Trophoblast cell (in vitro differentiated cells and primary cell): ENCODE measurements around the gene TSKU.

Source experiments
- DNase-seq, 2 donors: peaks; one replicate each; pipeline ENCODE4 v3.0.0-alpha.2; 2016
- H2AFZ ChIP-seq: 2 replicates; pipeline ENCODE4 v1.6.1; 2013; ENCODE audit warnings: low read length, moderate library complexity, mild to moderate bottlenecking; ENCODE audit not compliant: insufficient read depth, poor library complexity
- H2AK5ac ChIP-seq: 2 replicates; pipeline ENCODE4 v1.6.1; 2013; ENCODE audit warnings: mild to moderate bottlenecking, low read length
- H2BK120ac ChIP-seq: 2 replicates; pipeline ENCODE4 v1.6.1; 2013; ENCODE audit warnings: low read length, mild to moderate bottlenecking, moderate library complexity; ENCODE audit not compliant: insufficient read depth, poor library complexity
- H2BK12ac ChIP-seq: 2 replicates; pipeline ENCODE4 v1.6.1; 2013; ENCODE audit warnings: mild to moderate bottlenecking, low read length, moderate library complexity
- H2BK5ac ChIP-seq: 2 replicates; pipeline ENCODE4 v1.6.1; 2013; ENCODE audit warnings: low read length, low read depth, moderate library complexity, mild to moderate bottlenecking; ENCODE audit not compliant: poor library complexity
- H3K14ac ChIP-seq: 2 replicates; pipeline ENCODE4 v1.6.1; 2013; ENCODE audit warnings: mild to moderate bottlenecking, low read length
- H3K18ac ChIP-seq: 2 replicates; pipeline ENCODE4 v1.6.1; 2013; ENCODE audit warnings: mild to moderate bottlenecking, low read length
- H3K23ac ChIP-seq: 2 replicates; pipeline ENCODE4 v1.6.1; 2013; ENCODE audit warnings: low read length
- H3K27ac ChIP-seq: 2 replicates; pipeline ENCODE4 v1.5.1; 2013; ENCODE audit warnings: low read depth, mild to moderate bottlenecking, inconsistent platforms, low read length, moderate library complexity
- H3K27me3 ChIP-seq: 2 replicates; pipeline ENCODE4 v1.6.1; 2013; ENCODE audit warnings: inconsistent platforms, mild to moderate bottlenecking, low read length, moderate library complexity; ENCODE audit not compliant: insufficient read depth
- H3K36me3 ChIP-seq, 2 experiments: 1 replicate in 1 of 2; 2 replicates in 1 of 2; pipeline ENCODE4 v1.6.1; 2013; ENCODE audit warnings: low read length in 2 of 2, mild to moderate bottlenecking in 2 of 2, moderate library complexity in 1 of 2; ENCODE audit not compliant: insufficient read depth in 2 of 2, control insufficient read depth in 1 of 2
- H3K4ac ChIP-seq: 2 replicates; pipeline ENCODE4 v1.6.1; 2013; ENCODE audit warnings: low read depth, mild to moderate bottlenecking, low read length, moderate library complexity
- H3K4me1 ChIP-seq, 2 experiments: 1 replicate in 1 of 2; 2 replicates in 1 of 2; pipeline ENCODE4 v1.6.1; 2013; ENCODE audit warnings: low read length in 2 of 2, mild to moderate bottlenecking in 2 of 2, moderate library complexity in 1 of 2; ENCODE audit not compliant: insufficient read depth in 2 of 2, control insufficient read depth in 1 of 2
- H3K4me2 ChIP-seq: 2 replicates; pipeline ENCODE4 v1.6.1; 2013; ENCODE audit warnings: inconsistent platforms, mild to moderate bottlenecking, low read length, moderate library complexity
- H3K4me3 ChIP-seq: 2 replicates; pipeline ENCODE4 v1.5.1; 2013; ENCODE audit warnings: mild to moderate bottlenecking, low read depth, low read length, inconsistent platforms
- H3K79me1 ChIP-seq: one replicate; pipeline ENCODE4 v1.6.1; 2013; ENCODE audit warnings: low read length
- H3K79me2 ChIP-seq: 2 replicates; pipeline ENCODE4 v1.6.1; 2013; ENCODE audit warnings: low read length, mild to moderate bottlenecking; ENCODE audit not compliant: control insufficient read depth, insufficient read depth, poor library complexity
- H3K9ac ChIP-seq: 2 replicates; pipeline ENCODE4 v1.6.1; 2013; ENCODE audit warnings: mild to moderate bottlenecking, low read length
- H3K9me3 ChIP-seq: 2 replicates; pipeline ENCODE4 v1.6.1; 2013; ENCODE audit warnings: low read depth, mild to moderate bottlenecking, control low read depth, inconsistent platforms, low read length; ENCODE audit not compliant: insufficient read depth
- H4K12ac ChIP-seq: 2 replicates; pipeline ENCODE4 v1.6.1; 2013; ENCODE audit warnings: low read depth, mild to moderate bottlenecking, low read length, moderate library complexity
- H4K8ac ChIP-seq: 2 replicates; pipeline ENCODE4 v1.6.1; 2013; ENCODE audit warnings: low read depth, mild to moderate bottlenecking, low read length, moderate library complexity
- H4K91ac ChIP-seq: one replicate; pipeline ENCODE4 v1.6.1; 2013; ENCODE audit warnings: low read depth, mild to moderate bottlenecking, low read length, moderate library complexity
- WGBS: extraction: QIAGEN DNeasy Blood & Tissue Kit; methylation state at CpG from one replicate; pipeline ENCODE4 v1.1.7; 2013; ENCODE audit warnings: missing lambda C conversion rate; ENCODE audit not compliant: insufficient read length, insufficient coverage; ENCODE audit errors: extremely low coverage; 5-methylcytosine and 5-hydroxymethylcytosine counted together

The TSKU gene

DNA sequence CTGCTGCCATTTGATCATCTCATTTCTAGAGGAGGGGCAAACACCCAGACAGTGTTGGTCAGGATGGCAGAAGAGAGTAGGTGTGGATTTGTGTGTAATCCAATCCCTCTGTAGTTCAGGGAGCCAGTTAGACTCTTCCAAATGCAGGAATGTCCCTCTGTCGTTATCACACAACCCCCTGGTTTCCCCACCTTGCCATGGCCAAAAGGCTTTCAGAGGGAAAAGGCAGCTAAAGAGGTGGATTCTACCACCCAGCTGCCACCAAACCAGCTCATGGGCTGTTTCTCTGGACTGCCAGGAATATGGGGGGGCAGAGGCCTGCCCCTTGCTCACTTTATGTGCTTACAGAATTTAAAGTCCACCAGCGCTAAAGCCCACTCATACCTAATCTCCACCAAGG, 18.1 kb downstream of the TSKU start:
- Histone ChIP-seq H4K91ac (no peak overlapping the region), H2BK12ac (no peak overlapping the region), H3K4ac (no peak overlapping the region), H3K36me3 (peaks cover 14 to 20% of the 10 kb centered on the region in 2 experiments), H3K4me3 (no peak overlapping the region), H3K18ac (no peak overlapping the region), H2AFZ (no peak overlapping the region), H2BK5ac (no peak overlapping the region), H3K4me1 (peaks cover 6 to 13% of the 10 kb centered on the region in 2 experiments), H4K8ac (no peak overlapping the region), H3K27ac (no peak overlapping the region), H2AK5ac (no peak overlapping the region), H3K27me3 (no peaks in the 10 kb centered on the region), H4K12ac (no peak overlapping the region), H3K14ac (no peak overlapping the region), H3K9me3 (no peaks in the 10 kb centered on the region), H3K79me2 (no peaks in the 10 kb centered on the region), H3K9ac (no peak overlapping the region), H3K4me2 (no peak overlapping the region), H3K23ac (no peak overlapping the region), H2BK120ac (no peak overlapping the region), H3K79me1 (no peaks in the 10 kb centered on the region)
- no peak for DNase-seq
- WGBS = no CpG with 5 or more reads among the region's 2 CpGs

DNA sequence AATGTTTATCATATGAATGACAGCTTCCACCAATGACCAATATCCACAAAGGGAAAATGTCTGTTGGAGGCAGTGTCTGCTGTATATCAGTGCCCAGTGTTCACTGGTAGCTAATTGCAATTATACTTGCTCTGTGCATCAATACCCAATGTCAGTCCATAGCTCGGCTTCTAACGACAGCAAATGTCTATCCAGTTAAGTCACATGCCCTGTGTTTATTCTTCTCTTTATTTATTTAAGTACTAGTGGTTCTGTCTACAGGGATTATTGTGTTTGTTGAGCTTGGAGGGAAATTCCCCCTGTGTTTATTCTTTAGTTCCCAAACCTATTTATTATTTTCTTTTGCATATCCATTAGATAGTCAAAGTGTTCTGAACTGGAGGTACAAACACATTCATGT, 18.6 kb downstream of the TSKU start:
- H3K79me1 ChIP-seq = no peaks in the 10 kb centered on the region
- no peak overlapping the region for H3K9ac ChIP-seq
- WGBS = no CpG with 5 or more reads among the region's 2 CpGs
- H2BK12ac ChIP-seq = no peak overlapping the region
- no peak overlapping the region for H3K4me2 ChIP-seq
- H4K91ac ChIP-seq = no peak overlapping the region
- H4K12ac ChIP-seq = no peak overlapping the region
- no peak overlapping the region for H3K23ac ChIP-seq
- H2AFZ ChIP-seq = no peak overlapping the region
- H2AK5ac ChIP-seq = no peak overlapping the region
- H2BK5ac ChIP-seq = no peak overlapping the region
- DNase-seq = no peak
- no peak overlapping the region for H3K14ac ChIP-seq
- no peak overlapping the region for H3K4me3 ChIP-seq
- no peak overlapping the region for H3K27ac ChIP-seq
- no peak overlapping the region for H3K4ac ChIP-seq
- no peaks in the 10 kb centered on the region for H3K27me3 ChIP-seq
- H3K36me3 ChIP-seq = peaks cover 8 to 15% of the 10 kb centered on the region in 2 experiments
- no peaks in the 10 kb centered on the region for H3K9me3 ChIP-seq
- no peak overlapping the region for H3K18ac ChIP-seq
- peaks cover 6 to 13% of the 10 kb centered on the region in 2 experiments for H3K4me1 ChIP-seq
- H2BK120ac ChIP-seq = no peak overlapping the region
- H4K8ac ChIP-seq = no peak overlapping the region
- H3K79me2 ChIP-seq = no peaks in the 10 kb centered on the region

DNA sequence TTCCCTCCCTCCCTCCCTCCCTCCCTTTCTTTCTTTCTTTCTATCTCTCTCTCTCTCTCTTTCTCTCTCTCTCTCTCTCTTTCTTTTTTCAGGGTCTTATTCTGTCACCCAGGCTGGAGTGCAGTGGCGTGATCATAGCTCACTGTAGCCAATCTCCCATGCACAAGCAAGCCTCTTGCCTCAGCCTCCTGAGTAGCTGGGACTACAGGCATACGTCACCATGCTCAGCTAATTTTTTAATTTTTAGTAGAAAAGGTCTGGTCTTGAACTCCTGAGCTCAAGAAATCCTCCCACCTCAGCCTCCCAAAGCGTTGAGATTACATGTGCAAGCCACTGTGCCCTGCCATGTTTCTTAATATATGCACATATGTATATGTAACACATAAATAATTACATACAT, 19.0 kb downstream of the TSKU start:
- DNase-seq = no peak
- no peak overlapping the region for H4K12ac ChIP-seq
- no peak overlapping the region for H2AK5ac ChIP-seq
- no peak overlapping the region for H2AFZ ChIP-seq
- H3K27me3 ChIP-seq = no peaks in the 10 kb centered on the region
- no peaks in the 10 kb centered on the region for H3K9me3 ChIP-seq
- H3K4ac ChIP-seq = no peak overlapping the region
- no peak overlapping the region for H3K27ac ChIP-seq
- no peak overlapping the region for H2BK12ac ChIP-seq
- no peak overlapping the region for H3K9ac ChIP-seq
- no peaks in the 10 kb centered on the region for H3K79me1 ChIP-seq
- H3K14ac ChIP-seq = no peak overlapping the region
- peaks cover 6 to 13% of the 10 kb centered on the region in 2 experiments for H3K4me1 ChIP-seq
- peaks cover 5 to 10% of the 10 kb centered on the region in 2 experiments for H3K36me3 ChIP-seq
- H4K8ac ChIP-seq = no peak overlapping the region
- H4K91ac ChIP-seq = no peak overlapping the region
- no peak overlapping the region for H3K4me2 ChIP-seq
- WGBS = no CpG with 5 or more reads among the region's 3 CpGs
- no peaks in the 10 kb centered on the region for H3K79me2 ChIP-seq
- no peak overlapping the region for H3K23ac ChIP-seq
- H3K4me3 ChIP-seq = no peak overlapping the region
- no peak overlapping the region for H2BK120ac ChIP-seq
- no peak overlapping the region for H2BK5ac ChIP-seq
- H3K18ac ChIP-seq = no peak overlapping the region

DNA sequence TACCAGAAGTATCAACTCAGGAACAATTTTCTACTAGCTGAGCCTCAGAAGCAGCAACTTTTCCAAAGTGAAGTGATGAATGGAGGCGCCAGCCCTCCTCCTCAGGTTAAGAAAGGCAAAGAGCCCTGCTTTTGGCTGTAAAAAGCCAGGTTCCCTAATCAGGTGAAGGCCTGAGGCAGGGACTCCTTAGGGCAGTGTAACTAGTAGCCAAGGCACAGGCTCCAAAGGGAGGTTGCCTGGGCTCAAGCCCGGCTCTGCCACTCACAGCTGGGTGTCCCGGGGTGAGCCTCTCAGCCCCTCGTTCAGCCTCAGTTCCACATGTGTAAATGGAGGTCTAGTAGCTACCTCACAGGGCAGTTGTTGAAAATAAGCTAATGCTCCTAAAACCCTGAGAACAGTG, 19.5 kb downstream of the TSKU start:
- peaks cover under 1 to 6% of the 10 kb centered on the region in 2 experiments for H3K36me3 ChIP-seq
- DNase-seq = no peak
- no peak overlapping the region for H3K18ac ChIP-seq
- H2AFZ ChIP-seq = no peak overlapping the region
- H3K27me3 ChIP-seq = no peaks in the 10 kb centered on the region
- no peak overlapping the region for H2BK12ac ChIP-seq
- H4K12ac ChIP-seq = no peak overlapping the region
- no peak overlapping the region for H3K9ac ChIP-seq
- H4K8ac ChIP-seq = no peak overlapping the region
- H3K4me3 ChIP-seq = no peak overlapping the region
- no peak overlapping the region for H3K27ac ChIP-seq
- no peaks in the 10 kb centered on the region for H3K9me3 ChIP-seq
- no CpG with 5 or more reads among the region's 4 CpGs for WGBS
- H2AK5ac ChIP-seq = no peak overlapping the region
- H3K79me1 ChIP-seq = no peaks in the 10 kb centered on the region
- H2BK120ac ChIP-seq = no peak overlapping the region
- no peaks in the 10 kb centered on the region for H3K79me2 ChIP-seq
- H4K91ac ChIP-seq = no peak overlapping the region
- no peak overlapping the region for H3K23ac ChIP-seq
- peaks cover 6 to 13% of the 10 kb centered on the region in 2 experiments for H3K4me1 ChIP-seq
- H3K4ac ChIP-seq = no peak overlapping the region
- no peak overlapping the region for H2BK5ac ChIP-seq
- H3K14ac ChIP-seq = no peak overlapping the region
- H3K4me2 ChIP-seq = no peak overlapping the region
